Dendritic cell treated with granulocyte-macrophage colony-stimulating factor and Interleukin-4, amounts not matched to agents 40 ng/mL and 50 ng/mL, for 4 days (primary cell): ENCODE data around the gene PRRG2.

Experiments used
- H3K27ac Mint-ChIP-seq: one replicate; pipeline ENCODE4 v1.8.0; 2022; ENCODE audit warnings: mild to moderate bottlenecking, mixed read lengths
- H3K27me3 Mint-ChIP-seq: one replicate; pipeline ENCODE4 v1.8.0; 2022; ENCODE audit warnings: mild to moderate bottlenecking, mixed read lengths
- H3K36me3 Mint-ChIP-seq: one replicate; pipeline ENCODE4 v1.8.0; 2022; ENCODE audit warnings: low read depth, mixed read lengths
- H3K4me1 Mint-ChIP-seq: one replicate; pipeline ENCODE4 v1.8.0; 2022; ENCODE audit warnings: low read depth, mixed read lengths
- H3K4me3 Mint-ChIP-seq: one replicate; pipeline ENCODE4 v1.8.0; 2022; ENCODE audit warnings: mild to moderate bottlenecking, moderate library complexity, mixed read lengths
- H3K9me3 Mint-ChIP-seq: one replicate; pipeline ENCODE4 v1.8.0; 2022; ENCODE audit warnings: mixed read lengths
- intact Hi-C: fragments of 100-400 bp; cut with micrococcal nuclease; formaldehyde crosslinking; loops from one replicate; pipeline ENCODE4 v1.15.0; 2022

PRRG2 gene

DNA sequence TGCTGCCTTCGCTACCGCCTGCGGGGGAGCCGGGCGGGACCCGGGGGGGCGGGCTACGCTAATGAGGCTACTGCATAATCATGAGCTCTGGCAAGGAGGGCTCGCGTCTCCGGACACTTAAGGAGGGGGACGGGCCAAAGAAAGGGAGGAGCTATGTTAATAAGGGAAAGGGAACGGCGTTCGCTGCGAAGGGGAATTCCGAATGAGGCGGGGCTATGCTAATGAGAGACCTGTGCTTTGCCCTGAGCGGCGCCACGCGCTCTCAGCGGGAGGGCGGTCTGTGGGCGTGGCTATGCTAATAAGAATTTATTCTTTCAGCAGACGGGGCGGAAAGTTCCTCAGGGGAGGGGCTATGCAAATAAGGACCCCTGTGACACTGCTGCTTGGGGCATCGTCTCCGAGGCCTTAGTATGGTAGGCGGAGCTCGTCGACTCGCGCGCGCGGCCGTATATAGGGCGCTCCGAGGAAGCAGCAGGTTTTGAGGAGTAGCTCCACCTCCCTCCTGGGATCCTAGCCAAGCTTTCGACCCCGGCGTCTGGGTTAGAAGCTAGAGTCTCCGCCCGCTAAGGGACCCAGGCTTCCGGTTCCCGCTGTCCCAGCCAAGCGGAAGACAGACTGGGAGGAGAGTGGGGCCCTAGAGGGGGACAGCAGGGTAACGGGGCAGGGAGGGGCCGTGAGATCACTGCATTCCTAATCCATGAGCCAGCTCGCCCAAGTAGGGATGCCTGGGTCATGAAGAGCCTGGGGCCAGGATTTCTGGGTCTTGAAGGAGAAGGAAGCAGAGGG is 59.2 kb downstream of the PRRG2 start, which contains the start of gene RRAS:
Gene RRAS, minus strand, starts transcription at position 31 of the 786 bp plus-strand sequence. CDS start 45 bp downstream, outside the sequence.
- intact Hi-C loops = loop anchor here (1.0 to 5.0 kb wide), 6 partner anchors 24 to 188 kb away; partner anchors contain the start of genes ALDH16A1, BCL2L12, FUZ and IRF3
- H3K27ac Mint-ChIP-seq = peak within 1 kb of the TSS; percentile 100
- no peaks in the 10 kb centered on the region for H3K9me3 Mint-ChIP-seq
- peaks cover 70% of the 10 kb centered on the region for H3K4me1 Mint-ChIP-seq
- peaks cover 53% of the 10 kb centered on the region for H3K36me3 Mint-ChIP-seq
- peaks cover 3% of the 10 kb centered on the region for H3K27me3 Mint-ChIP-seq
- peak within 1 kb of the TSS; percentile 99 for H3K4me3 Mint-ChIP-seq
